Kasumi-1 (cell line): ENCODE measurements around the gene CFAP45.
"Not testable (repeated sequence)": the region's sequence is repeated elsewhere in the genome, so short reads cannot be mapped to it uniquely, and the experiment has no call there.

ENCODE experiments used
- DNase-seq, 2 experiments: peaks; one replicate each; lab custom pipeline; 2025; lab: John Stamatoyannopoulos, UW

The CFAP45 gene

DNA sequence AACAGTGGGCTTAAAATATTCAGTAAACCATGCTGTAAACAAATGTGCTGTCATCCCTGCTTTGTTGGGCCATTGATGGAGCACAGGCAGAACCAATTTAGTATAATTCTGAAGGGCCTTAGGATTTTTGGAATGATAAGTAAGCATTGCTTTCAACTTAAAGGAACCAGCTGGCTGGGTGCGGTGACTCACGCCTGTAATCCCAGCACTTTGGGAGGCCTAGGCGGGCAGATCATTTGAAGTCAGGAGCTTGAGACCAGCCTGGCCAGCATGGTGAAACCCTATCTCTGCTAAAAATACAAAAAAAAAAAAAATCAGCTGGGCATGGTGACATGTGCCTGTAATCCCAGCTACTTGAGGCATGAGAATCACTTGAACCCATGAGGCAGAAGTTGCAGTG, 4.1 kb upstream of the CFAP45 start:
- not testable (repeated sequence) for DNase-seq

DNA sequence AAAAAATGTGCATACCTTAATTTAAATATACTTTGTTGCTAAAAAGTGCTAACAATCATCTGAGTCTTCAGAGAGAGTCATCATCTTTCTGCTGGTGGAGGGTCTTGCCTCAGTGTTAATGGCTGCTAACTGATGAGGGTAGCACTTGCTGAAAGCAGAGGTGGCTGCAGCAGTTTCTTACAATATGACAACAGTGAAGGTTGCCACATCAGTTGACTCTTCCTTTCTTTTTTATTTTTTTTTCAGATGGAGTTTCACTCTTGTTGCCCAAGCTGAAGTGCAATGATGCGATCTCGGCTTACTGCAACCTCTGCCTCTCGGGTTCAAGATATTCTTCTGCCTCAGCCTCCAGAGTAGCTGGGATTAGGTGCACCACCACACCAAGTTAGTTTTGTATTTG, 2.6 kb upstream of the CFAP45 start:
- no peak for DNase-seq

- no peak for DNase-seq
Measured at GRCh38 chr1:159900755-159901360, 893 bp upstream of the CFAP45 start.

DNA sequence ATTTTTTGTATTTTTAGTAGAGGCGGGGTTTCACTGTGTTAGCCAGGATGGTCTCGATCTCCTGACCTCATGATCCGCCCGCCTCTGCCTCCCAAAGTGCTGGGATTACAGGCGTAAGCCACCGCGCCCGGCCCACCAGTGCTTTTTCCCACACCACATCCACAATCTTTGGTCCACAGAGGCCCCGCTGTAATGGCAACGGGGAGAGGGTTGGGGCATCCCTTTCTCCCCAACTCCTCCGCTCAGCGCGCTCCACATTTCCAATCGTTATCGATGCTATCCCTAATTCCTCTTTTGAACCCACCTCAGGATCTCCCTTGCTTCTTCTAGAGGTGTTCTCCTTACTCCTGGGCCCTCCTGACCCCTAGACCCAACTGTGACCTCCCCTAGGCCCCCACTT, 331 bp downstream of the CFAP45 start:
- DNase-seq = not testable (repeated sequence)

GRCh38 chr1:159898527-159898926, 1.4 kb downstream of the CFAP45 start:
- peak; percentile 34 to 37 for DNase-seq

- peak; percentile 38 to 43 for DNase-seq
Measured at GRCh38 chr1:159897962-159898361, 2.0 kb downstream of the CFAP45 start.

DNA sequence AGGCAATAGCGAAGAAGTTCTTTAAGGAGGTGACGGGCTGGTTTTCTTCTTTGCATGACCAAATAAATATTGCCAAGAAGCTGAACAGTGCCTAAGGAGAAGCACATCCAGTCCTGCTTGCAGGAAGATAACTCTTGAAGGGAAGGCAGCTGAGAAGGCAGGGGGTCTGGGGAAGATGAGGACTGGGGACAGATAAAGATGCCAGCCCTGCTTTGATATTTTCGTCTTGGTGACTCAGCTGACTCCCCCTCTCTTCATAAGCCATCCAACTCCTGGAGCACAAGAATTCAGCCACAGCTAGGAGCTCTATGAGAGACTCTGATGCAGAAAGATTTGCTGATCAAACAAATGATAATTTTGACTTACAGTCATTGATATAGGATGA, 3.4 kb downstream of the CFAP45 start:
- no peak for DNase-seq

DNA sequence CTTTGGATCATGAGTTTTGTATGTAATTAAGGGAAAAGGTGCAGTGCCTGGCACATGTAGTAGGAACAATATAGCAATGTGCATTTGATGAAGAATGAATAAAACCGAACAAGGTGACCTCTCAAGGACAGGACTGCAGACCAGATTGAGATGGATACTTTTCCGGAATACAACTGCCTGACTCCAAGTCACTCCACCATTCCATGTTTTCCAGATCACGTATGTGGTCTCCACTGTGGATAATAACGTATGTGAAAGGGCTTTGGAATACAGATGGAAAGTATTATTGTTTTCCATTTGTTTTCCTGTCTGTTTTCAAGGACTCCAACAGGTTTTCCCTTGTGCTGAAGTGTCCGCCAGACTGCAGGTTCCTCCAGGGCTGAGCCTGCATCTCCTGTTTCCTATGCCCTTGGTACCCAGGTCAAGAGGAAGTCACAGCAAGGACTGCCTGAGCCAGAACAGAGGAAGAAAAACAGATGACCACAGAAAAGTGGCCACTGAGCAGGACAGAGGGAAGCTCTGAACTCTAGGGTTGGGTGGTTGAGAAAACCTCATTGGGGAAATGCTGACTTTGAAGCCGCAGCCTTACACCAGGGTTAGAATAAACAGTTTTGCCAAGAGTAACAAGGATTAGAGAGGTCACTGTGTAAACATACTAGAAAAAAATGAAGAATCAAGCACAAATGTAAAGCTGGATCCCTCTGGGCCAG, 4.0 kb downstream of the CFAP45 start:
- no peak for DNase-seq

DNA sequence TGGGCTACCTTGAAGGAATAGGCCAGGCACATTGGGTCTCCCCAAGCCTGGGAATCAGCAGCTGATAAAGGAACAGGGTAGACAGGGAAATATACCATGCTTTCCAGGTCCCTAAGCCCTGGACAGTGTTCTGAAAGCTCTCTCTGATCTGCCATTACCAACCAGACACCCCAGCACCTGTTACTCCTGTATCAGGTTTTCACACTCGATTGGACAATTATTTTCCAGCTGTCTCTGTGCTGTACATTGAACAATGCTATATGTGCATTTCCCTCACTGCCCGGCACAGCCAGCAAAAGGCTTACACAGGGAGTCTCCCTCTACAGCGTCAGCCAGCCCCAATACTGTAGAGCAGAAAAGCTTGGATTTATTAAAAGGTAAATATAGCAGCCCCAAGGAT, 4.7 kb downstream of the CFAP45 start:
- no peak for DNase-seq

- DNase-seq = no peak
Measured at GRCh38 chr1:159892944-159893343, 7.0 kb downstream of the CFAP45 start.

GRCh38 chr1:159891275-159892157, 8.4 kb downstream of the CFAP45 start:
- peak; percentile 54 to 64 for DNase-seq

DNA sequence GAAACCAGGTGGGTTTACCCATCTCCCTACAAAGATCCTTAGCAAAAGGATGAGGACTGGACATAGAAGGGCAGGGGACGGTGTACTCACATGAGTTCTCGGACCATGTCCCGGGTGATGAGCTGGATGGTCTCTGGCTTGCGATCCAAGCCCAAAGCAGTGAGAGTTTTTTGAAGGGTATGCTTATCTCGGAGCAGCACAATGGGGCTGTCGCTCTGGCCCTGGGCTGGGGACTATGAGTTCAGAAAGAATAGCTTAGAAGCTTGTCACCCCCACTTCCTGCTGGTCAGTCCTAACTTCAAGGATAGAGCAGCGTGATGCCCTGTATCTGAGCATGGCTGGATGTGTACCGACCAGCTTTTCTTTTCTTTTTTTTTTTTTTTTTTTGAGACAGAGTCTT, 9.6 kb downstream of the CFAP45 start:
- DNase-seq = no peak

GRCh38 chr1:159889821-159890252, 10.1 kb downstream of the CFAP45 start:
- DNase-seq = peak; percentile 79 to 85

- no peak for DNase-seq
Measured at GRCh38 chr1:159889202-159889601, 10.8 kb downstream of the CFAP45 start.

GRCh38 chr1:159884296-159884695, 15.7 kb downstream of the CFAP45 start:
- no peak for DNase-seq

DNA sequence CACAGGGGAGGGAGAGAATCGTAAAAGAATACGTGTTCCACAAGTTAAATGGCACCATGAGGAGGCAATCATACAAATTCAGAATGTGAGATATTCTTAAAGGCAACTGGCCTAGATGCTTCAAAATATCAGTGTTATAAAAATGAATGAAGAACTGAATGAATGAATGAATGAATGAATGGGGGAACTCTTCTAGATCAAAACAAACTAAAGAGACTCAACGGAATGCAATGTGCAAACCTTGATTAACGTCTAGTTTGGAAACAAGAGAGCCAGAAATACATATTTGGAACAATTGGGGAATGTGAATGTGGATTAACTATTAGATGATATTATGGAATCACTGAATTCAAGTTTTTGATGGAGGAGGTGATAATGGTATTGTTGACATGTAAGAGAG, 16.8 kb downstream of the CFAP45 start:
- no peak for DNase-seq

DNA sequence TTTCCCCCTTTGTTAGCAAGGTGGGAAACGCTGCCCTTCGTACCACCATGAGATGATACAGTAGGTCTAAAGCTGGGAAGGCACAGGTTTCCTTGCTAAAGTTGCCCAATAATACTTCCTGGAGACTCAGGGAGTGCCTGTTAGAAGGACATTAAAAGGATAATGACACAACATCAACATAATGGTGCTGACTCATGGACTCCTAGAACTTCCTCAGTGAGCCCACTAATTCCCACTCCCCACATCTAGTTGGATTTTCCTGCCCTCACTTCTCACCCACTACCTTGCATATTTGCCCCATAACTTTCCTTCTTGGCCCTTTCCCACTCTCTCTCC, 17.5 kb downstream of the CFAP45 start:
- no peak for DNase-seq

DNA sequence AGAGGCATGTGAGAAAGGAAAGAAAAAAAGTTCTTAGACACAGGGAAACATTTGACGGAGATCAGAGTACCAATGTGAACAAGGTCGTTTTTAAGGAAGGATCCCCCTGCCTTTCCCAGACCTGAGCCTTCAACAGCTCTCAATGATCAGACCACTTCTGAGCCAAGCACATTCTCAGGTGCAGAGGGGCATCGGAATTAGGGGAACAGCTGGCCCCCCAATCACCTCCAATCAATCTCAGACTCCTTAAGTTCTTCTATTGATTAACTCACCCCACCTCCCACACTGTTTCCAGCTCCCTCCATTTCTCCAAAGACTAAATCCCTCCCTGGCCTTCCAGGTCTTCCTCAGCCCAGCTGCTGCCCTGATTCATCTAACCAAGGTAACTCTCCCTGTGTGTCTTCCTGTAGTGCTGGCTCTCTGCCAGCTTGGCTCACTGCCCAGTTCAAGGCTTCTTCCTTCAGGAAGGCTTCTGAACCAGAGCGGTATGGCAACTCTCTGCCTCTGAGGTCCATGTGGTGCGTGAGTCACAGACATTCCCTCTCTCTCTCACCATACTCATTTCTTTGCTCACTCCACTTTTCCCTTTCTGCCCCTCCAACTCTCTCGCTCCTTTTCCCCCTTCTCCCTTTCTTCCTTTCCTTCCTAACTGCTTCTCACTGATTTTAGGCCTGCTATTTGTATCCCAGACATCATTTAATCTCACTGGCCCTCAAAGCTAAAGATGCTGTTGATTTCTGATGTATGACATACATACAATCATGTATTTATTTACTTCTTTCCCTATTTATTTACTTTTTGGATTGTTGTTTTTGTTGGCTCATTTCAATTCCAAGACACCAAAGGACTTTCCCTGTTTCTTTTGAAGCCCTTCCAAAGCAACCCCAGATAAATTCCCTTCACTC, 18.1 kb downstream of the CFAP45 start:
- peak in 1 of 2 experiments; percentile 9 for DNase-seq

DNA sequence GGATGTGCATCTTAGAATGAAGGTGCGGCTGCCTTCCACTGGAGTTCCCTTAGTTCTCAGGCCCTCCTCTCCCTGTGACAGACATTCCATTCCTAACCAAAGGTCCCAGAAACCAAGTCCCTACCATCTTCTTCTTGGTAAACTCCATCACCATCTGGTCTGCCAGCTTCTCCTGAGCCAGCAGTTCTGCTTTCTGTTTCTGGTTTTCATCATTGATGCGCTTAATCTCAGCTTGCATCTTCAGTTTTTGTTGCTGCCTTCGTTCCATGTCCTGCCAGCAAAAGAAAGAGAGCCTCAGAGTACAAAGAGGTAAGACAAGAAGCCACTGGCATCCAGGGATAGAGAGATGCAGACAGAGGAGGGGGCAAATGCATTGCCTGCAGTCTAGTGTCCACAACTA, 19.5 kb downstream of the CFAP45 start:
- no peak for DNase-seq

GRCh38 chr1:159879977-159880376, 20.0 kb downstream of the CFAP45 start:
- DNase-seq = peak in 1 of 2 experiments; percentile 20

GRCh38 chr1:159879136-159879535, 20.8 kb downstream of the CFAP45 start:
- no peak for DNase-seq
